Muscle of back (tissue), 11 donors: ENCODE data around the gene PBRM1. TPM values are rescaled to one million over a fixed set of nuclear protein-coding genes. Genes with fewer than 3 reads are reported as not detected.

Source experiments
- DNase-seq, 3 donors: peaks; one replicate each; pipeline versions ENCODE4 v3.0.0 to v3.0.0-alpha.2; 2013
- polyA plus RNA-seq, 10 donors: library from polyadenylated mRNA; unstranded; fragments of 120-200 nt; gene quantifications; one replicate each; pipeline ENCODE4 v1.2.1, GENCODE V29; 2013; ENCODE audit not compliant: insufficient read length in 10 of 10

The PBRM1 gene
- polyA plus RNA-seq, 10 donors, result 38.1 to 62.2 (median 46.3) TPM

GRCh38 chr3:52512727-52513126 is 173.0 kb downstream of the PBRM1 start:
- DNase-seq, result no peak

GRCh38 chr3:52512105-52512504 is 173.6 kb downstream of the PBRM1 start:
- no peak for DNase-seq

- no peak for DNase-seq
These were observed 174.2 kb downstream of the PBRM1 start for GRCh38 chr3:52511509-52511908.

GRCh38 chr3:52509753-52510328 is 175.9 kb downstream of the PBRM1 start:
- no peak for DNase-seq

GRCh38 chr3:52507359-52507758 is 178.4 kb downstream of the PBRM1 start:
- no peak for DNase-seq

- no peak for DNase-seq
These were observed 179.3 kb downstream of the PBRM1 start for GRCh38 chr3:52506266-52506966.

- DNase-seq, result no peak
These were observed 180.7 kb downstream of the PBRM1 start for GRCh38 chr3:52504977-52505376.

- no peak for DNase-seq
These were observed 181.8 kb downstream of the PBRM1 start for GRCh38 chr3:52503788-52504424.

GRCh38 chr3:52502808-52503350 is 182.8 kb downstream of the PBRM1 start:
- DNase-seq, result no peak

GRCh38 chr3:52502001-52502400 is 183.7 kb downstream of the PBRM1 start:
- no peak for DNase-seq

- DNase-seq, result no peak
These were observed 184.7 kb downstream of the PBRM1 start for GRCh38 chr3:52501046-52501445.

GRCh38 chr3:52498137-52499054 is 187.3 kb downstream of the PBRM1 start:
- peak in 1 of 3 donors; percentile 49 for DNase-seq

GRCh38 chr3:52495777-52496602 is 189.7 kb downstream of the PBRM1 start:
- DNase-seq, result no peak

Other genes starting within 250 kb of the PBRM1 start
- gene SEMA3G, start 240.8 kb downstream of the PBRM1 start, polyA plus RNA-seq, result 10 to 100 TPM; 10.2 to 15.6 (median 13.3) TPM
- 1,000 to 10,000 TPM in 1 of 10 donors, 100 to 1,000 TPM in 9; 325 to 1,057 (median 613) TPM for gene TNNC1, start 231.9 kb downstream of the PBRM1 start, polyA plus RNA-seq
- 10 to 100 TPM; 54.2 to 96.6 (median 64.4) TPM for gene NISCH, start 230.3 kb downstream of the PBRM1 start, polyA plus RNA-seq
- 10 to 100 TPM; 29.3 to 65.0 (median 46.0) TPM for gene STAB1, start 190.6 kb downstream of the PBRM1 start, polyA plus RNA-seq
- gene NT5DC2, start 152.1 kb downstream of the PBRM1 start, polyA plus RNA-seq, result 100 to 1,000 TPM in 2 of 10 donors, 10 to 100 TPM in 8; 68.1 to 146 (median 93.2) TPM
- gene UQCC5, start 149.3 kb downstream of the PBRM1 start, polyA plus RNA-seq, result 10 to 100 TPM in 6 of 10 donors, 1 to 10 TPM in 4; 7.1 to 18.7 (median 12.6) TPM
- gene GNL3, start 119 bp upstream of the PBRM1 start, polyA plus RNA-seq, result 100 to 1,000 TPM in 1 of 10 donors, 10 to 100 TPM in 9; 79.4 to 101 (median 86.5) TPM
- gene GLT8D1, start 19.9 kb upstream of the PBRM1 start, polyA plus RNA-seq, result 100 to 1,000 TPM in 1 of 10 donors, 10 to 100 TPM in 9; 72.0 to 105 (median 84.0) TPM
- 100 to 1,000 TPM in 1 of 10 donors, 10 to 100 TPM in 9; 76.8 to 100 (median 87.9) TPM for gene SPCS1, start 20.2 kb upstream of the PBRM1 start, polyA plus RNA-seq
- 10 to 100 TPM in 8 of 10 donors, 1 to 10 TPM in 2; 8.6 to 13.6 (median 11.0) TPM for gene NEK4, start 85.0 kb upstream of the PBRM1 start, polyA plus RNA-seq
- gene ITIH1, start 91.7 kb upstream of the PBRM1 start, polyA plus RNA-seq, result under 1 TPM in 3 of 10 donors, not detected in 7; 0.19 to 0.92 (median 0.33) TPM
- gene ITIH3, start 108.9 kb upstream of the PBRM1 start, polyA plus RNA-seq, result 1 to 10 TPM in 8 of 10 donors, under 1 TPM in 2; 0.59 to 2.4 (median 1.4) TPM
- gene ITIH4, start 144.8 kb upstream of the PBRM1 start, polyA plus RNA-seq, result 10 to 100 TPM in 8 of 10 donors, 1 to 10 TPM in 2; 8.0 to 35.5 (median 19.9) TPM
- gene MUSTN1, start 149.1 kb upstream of the PBRM1 start, polyA plus RNA-seq, result 100 to 1,000 TPM in 7 of 10 donors, 10 to 100 TPM in 3; 86.2 to 170 (median 110) TPM
- 10 to 100 TPM in 1 of 10 donors, 1 to 10 TPM in 9; 6.8 to 11.3 (median 8.2) TPM for gene STIMATE, start 211.6 kb upstream of the PBRM1 start, polyA plus RNA-seq